NT2/D1 (cell line): ENCODE results near the gene ZNF385B.

Source experiments
- YY1 ChIP-seq: IDR thresholded peaks from 2 replicates; pipeline ENCODE4 v1.6.1; 2011; ENCODE audit not compliant: insufficient read length, insufficient read depth
- ZNF274 ChIP-seq: IDR thresholded peaks from 2 replicates; pipeline ENCODE4 v1.6.1; 2011; ENCODE audit warnings: mild to moderate bottlenecking, low read depth, low read length

DNA sequence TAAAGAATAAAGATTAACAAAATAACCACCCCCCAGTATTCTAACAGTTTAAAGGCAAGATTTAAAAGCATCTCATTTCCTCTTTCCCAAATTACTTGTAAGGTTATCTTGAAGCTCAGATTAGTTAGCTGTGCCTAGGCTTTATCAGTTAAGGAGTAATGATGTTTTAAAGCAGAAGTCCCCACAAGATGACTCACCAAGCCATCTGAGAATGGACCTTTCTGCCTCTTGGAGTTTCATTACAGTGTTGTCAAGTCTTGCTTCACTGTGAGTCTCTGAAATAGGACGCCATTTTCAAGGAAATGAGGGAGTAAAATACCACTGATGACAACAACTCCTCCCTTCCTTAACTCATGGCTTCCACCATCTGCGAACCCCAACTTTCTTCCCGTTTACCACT, 35.9 kb downstream of the ZNF385B start:
- TF ChIP-seq ZNF274: no peak
- TF ChIP-seq YY1: no peak
